A673 (cell line): Measurements from ENCODE around the gene APBA1.

Source experiments
- EZH2 ChIP-seq: fragments of 200-600 bp; sonication (generic); IDR thresholded peaks from 2 replicates; pipeline ENCODE4 v1.6.1; 2017; ENCODE audit warnings: borderline replicate concordance, low read depth, mild to moderate bottlenecking, mixed read lengths, antibody characterized with exemption, low read length; ENCODE audit not compliant: poor library complexity, severe bottlenecking
- TF ChIP-seq, protein P1 (sequence below): fragments of 300-800, 200-600 bp; sonication (generic); conservative IDR thresholded peaks from 2 replicates; pipeline ENCODE4 v1.5.1; 2017; ENCODE audit warnings: low read depth, mild to moderate bottlenecking, antibody characterized with exemption, low read length, moderate library complexity, mixed read lengths

DNA sequence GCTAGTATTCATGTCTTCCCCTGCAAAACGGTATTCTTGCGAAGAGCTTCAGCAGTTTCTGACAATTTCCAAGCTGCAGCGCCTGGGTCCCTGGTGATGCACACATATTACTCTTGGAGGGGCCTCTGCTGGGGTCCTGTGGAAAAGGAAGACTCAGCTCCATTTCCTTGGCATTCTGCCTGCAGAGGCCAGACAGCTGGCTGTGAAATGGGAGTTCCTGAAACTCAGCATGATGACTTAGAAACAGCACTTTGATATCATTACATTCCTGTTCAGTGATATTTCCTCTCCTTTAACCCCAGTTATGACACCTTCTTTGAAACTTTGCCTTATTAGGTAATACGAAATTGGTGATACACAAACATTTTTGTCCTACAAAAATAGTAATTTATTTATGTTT, 98.5 kb downstream of the APBA1 start:
- TF ChIP-seq, protein P1, sequence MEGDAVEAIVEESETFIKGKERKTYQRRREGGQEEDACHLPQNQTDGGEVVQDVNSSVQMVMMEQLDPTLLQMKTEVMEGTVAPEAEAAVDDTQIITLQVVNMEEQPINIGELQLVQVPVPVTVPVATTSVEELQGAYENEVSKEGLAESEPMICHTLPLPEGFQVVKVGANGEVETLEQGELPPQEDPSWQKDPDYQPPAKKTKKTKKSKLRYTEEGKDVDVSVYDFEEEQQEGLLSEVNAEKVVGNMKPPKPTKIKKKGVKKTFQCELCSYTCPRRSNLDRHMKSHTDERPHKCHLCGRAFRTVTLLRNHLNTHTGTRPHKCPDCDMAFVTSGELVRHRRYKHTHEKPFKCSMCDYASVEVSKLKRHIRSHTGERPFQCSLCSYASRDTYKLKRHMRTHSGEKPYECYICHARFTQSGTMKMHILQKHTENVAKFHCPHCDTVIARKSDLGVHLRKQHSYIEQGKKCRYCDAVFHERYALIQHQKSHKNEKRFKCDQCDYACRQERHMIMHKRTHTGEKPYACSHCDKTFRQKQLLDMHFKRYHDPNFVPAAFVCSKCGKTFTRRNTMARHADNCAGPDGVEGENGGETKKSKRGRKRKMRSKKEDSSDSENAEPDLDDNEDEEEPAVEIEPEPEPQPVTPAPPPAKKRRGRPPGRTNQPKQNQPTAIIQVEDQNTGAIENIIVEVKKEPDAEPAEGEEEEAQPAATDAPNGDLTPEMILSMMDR, result no peak
- TF ChIP-seq EZH2, result no peak
